ENCODE results near the gene NMBR.

DNA sequence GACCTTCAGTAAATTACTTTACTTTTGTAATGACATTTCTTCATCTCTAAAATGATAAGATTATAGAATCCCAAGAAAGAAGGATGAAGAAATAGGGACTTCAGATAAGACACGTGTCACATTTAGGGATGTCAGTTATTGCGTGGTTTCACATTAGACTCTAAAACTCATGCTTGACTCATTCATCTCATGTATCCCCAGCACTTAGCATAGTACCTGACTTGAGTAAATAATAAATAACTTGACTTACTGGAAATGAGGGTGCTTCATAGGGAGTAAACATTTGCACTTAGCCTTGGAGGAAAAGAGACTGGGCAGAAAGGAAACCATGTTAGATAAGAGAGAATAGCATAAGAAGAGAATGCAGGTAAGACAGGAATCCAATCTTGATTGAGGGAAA, 37.4 kb upstream of the NMBR start:
- TF ChIP-seq, protein P1, sequence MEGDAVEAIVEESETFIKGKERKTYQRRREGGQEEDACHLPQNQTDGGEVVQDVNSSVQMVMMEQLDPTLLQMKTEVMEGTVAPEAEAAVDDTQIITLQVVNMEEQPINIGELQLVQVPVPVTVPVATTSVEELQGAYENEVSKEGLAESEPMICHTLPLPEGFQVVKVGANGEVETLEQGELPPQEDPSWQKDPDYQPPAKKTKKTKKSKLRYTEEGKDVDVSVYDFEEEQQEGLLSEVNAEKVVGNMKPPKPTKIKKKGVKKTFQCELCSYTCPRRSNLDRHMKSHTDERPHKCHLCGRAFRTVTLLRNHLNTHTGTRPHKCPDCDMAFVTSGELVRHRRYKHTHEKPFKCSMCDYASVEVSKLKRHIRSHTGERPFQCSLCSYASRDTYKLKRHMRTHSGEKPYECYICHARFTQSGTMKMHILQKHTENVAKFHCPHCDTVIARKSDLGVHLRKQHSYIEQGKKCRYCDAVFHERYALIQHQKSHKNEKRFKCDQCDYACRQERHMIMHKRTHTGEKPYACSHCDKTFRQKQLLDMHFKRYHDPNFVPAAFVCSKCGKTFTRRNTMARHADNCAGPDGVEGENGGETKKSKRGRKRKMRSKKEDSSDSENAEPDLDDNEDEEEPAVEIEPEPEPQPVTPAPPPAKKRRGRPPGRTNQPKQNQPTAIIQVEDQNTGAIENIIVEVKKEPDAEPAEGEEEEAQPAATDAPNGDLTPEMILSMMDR (IDR thresholded peaks at IDR 0.05; ENCODE audit: insufficient read depth, low read length, poor library complexity, severe bottlenecking) = no peak
- TF ChIP-seq EZH2phosphoT487 (conservative IDR thresholded peaks at IDR 0.05; ENCODE audit: low read length) = no peak
